ENCODE data around the gene SULT1A1. TPM values are rescaled to one million over a fixed set of nuclear protein-coding genes. Genes with fewer than 3 reads are reported as not detected.
"Not testable (repeated sequence)": the region's sequence is repeated elsewhere in the genome, so short reads cannot be mapped to it uniquely, and the experiment has no call there.

SULT1A1 gene
- total RNA-seq, result 5.0 and 6.3 TPM in 2 replicates

DNA sequence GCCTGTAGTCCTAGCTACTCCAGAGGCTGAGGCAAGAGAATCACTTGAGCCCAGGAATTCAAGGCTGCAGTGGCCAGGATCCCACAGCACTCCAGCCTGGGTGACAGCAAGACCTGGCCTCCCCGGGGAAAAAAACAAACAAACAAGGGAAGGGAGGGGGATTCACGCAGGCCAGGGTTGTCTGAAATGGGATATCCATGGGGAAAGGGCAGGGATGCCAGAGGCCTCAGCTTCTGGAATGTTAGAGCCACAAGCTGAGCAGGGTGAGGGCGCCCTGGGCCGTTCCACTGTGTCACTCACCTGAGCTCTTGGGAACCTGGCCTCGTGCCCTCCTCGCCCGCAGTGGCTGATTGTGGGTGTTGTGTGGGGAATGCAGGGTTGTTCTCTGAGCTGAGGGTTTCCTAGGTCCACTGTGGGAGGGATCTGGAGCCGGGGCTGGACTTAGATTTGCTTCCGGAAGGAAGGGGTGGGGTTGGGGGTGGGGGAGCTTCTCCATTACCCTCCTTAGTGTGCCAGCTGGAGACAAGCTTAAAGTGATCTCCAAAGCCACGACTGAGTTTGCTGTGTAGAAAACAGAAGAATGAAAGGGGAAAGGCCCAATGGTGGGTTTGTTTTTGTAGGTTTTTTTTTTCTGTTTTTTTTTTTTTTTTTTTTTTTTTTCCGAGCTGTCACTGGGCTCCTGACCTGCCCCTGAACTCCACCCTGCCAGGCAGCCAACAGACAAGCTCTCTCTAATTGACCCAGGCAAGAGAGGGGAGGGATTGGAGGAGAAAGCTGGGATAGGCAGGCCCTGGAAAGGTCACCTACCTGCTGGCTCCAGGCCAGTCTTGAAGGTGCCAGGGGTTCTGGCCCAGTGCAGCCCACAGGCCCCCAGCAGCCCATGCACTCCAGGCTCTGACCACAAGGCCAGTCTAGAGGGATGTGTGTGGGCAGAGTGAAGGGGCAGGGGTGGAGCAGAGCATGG is at the start of gene SULT1A1:
TSS of gene SULT1A1 (minus strand) at position 414 of the 964 bp plus-strand sequence. CDS start 1,189 bp downstream, outside the sequence.
- DNase-seq (ENCODE audit: low read depth), result peak; percentile 29

DNA sequence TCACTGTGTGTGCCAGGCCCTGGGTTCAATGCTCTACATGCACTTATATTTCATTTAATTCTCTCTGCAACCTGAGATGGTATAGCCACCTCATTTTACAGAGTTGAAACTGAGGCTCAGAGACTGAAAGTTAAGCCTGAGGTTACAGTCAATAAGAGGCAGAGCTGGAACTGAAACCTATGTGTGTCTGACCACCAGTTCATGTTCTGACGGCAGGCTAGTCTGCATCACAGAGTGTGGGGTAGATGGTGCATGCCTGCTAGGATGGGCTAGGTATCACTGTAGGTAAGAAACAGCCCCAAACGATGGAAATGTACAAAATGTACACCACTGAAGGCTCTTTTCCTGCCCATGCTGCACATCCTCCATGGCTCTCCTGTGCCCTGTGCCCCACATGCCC is 30.1 kb upstream of the SULT1A1 start:
- not testable (repeated sequence) for FAIRE-seq; DNase-seq (ENCODE audit: low read depth); H3K36me3 ChIP-seq (ENCODE audit: control insufficient read depth, insufficient read depth, low read length); H3K4me3 ChIP-seq (ENCODE audit: low read depth, low read length); H3K27me3 ChIP-seq (ENCODE audit: control insufficient read depth, insufficient read depth, low read length)

More for the DNA sequence above, at the start of gene SULT1A1:
- peaks cover 2% of the 10 kb centered on the region for H3K36me3 ChIP-seq (ENCODE audit: control insufficient read depth, insufficient read depth, low read length)
- TF ChIP-seq, protein P1, sequence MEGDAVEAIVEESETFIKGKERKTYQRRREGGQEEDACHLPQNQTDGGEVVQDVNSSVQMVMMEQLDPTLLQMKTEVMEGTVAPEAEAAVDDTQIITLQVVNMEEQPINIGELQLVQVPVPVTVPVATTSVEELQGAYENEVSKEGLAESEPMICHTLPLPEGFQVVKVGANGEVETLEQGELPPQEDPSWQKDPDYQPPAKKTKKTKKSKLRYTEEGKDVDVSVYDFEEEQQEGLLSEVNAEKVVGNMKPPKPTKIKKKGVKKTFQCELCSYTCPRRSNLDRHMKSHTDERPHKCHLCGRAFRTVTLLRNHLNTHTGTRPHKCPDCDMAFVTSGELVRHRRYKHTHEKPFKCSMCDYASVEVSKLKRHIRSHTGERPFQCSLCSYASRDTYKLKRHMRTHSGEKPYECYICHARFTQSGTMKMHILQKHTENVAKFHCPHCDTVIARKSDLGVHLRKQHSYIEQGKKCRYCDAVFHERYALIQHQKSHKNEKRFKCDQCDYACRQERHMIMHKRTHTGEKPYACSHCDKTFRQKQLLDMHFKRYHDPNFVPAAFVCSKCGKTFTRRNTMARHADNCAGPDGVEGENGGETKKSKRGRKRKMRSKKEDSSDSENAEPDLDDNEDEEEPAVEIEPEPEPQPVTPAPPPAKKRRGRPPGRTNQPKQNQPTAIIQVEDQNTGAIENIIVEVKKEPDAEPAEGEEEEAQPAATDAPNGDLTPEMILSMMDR (IDR thresholded peaks at IDR 0.05; ENCODE audit: insufficient read depth, low read length, severe bottlenecking), result no peak
- no peaks in the 10 kb centered on the region for H3K27me3 ChIP-seq (ENCODE audit: control insufficient read depth, insufficient read depth, low read length)
- H3K4me3 ChIP-seq (ENCODE audit: low read depth, low read length), result peak within 1 kb of the TSS; percentile 1
- no peak for FAIRE-seq

DNA sequence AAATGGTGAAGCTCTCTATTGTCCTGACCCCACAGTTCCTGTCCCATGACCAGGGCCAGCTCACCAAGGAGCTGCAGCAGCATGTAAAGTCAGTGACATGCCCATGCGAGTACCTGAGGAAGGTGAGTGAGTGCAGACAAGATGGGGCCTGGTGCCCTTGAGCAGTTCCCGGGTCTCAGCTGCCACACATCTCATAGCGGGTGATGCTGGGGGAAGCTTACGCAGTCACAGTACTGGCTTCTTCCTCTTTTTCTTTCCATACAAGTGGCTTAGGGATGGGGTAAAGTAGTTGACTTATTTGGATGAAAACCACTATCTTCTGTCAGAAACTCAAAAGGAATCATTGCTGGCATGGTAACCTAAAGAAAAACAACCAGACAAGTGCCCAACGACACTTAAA is 28.5 kb upstream of the SULT1A1 start:
- DNase-seq (ENCODE audit: low read depth), result peak; percentile 83
- not testable (repeated sequence) for H3K27me3 ChIP-seq (ENCODE audit: control insufficient read depth, insufficient read depth, low read length); H3K4me3 ChIP-seq (ENCODE audit: low read depth, low read length); H3K36me3 ChIP-seq (ENCODE audit: control insufficient read depth, insufficient read depth, low read length); FAIRE-seq

DNA sequence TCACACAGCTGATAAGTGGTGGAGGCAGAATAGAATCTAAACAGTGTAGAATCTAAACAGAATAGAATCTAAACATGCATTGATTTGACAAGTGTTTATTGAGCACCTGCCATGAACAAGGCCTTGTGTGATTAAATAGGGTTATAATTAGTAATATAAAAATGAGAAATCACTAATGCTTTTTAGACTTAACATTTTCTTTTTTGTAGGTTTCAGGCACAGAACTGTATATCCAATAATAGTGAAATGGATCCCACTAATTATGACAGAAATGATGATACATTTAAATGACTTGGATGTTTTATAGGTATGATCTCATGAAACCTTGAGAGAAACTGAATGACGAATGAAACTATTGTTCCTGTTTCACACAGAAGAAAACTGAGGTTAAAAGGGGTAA is 27.9 kb upstream of the SULT1A1 start, which contains the start of gene NPIPB8:
TSS of gene NPIPB8 (plus strand) at position 301 of the 400 bp plus-strand sequence. CDS start 296 bp downstream, outside the sequence.
- H3K4me3 ChIP-seq (ENCODE audit: low read depth, low read length); FAIRE-seq; DNase-seq (ENCODE audit: low read depth); H3K27me3 ChIP-seq (ENCODE audit: control insufficient read depth, insufficient read depth, low read length); H3K36me3 ChIP-seq (ENCODE audit: control insufficient read depth, insufficient read depth, low read length): not testable (repeated sequence)

DNA sequence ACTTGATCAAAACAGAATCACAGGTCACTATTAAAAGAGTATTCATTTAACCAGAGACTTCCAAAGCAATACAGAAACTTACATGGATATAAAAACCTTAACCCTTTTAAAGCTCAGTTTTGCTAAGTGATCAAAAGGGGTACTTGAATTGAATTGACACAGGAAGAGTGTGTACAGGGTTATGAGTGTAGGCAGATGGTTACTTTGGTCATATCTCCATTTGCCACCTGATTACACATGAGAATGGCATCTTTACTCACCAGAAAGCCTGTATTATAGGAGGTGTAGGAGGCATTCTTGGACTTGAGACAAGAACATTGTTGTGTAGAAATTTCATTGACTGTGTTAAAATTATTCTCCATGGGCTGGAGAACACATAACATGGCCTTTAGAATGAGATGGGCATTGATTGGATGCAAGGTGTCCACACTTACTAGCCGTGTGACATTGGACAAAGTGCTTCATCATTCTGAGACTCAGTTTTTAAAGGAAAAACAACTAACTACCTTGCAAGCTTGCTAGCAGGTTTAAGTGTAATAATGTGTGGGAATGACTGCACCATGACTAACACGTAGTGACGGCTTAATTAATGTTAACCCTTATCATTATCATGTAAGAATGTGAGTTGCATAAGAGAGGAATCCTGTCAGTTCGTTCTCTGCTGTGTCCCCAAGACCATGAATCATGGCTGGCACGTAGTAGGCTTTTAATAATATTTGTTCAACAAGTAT is 26.4 kb upstream of the SULT1A1 start:
- peak; percentile 97 for DNase-seq (ENCODE audit: low read depth)
- not testable (repeated sequence) for H3K27me3 ChIP-seq (ENCODE audit: control insufficient read depth, insufficient read depth, low read length); FAIRE-seq; H3K4me3 ChIP-seq (ENCODE audit: low read depth, low read length); H3K36me3 ChIP-seq (ENCODE audit: control insufficient read depth, insufficient read depth, low read length)

DNA sequence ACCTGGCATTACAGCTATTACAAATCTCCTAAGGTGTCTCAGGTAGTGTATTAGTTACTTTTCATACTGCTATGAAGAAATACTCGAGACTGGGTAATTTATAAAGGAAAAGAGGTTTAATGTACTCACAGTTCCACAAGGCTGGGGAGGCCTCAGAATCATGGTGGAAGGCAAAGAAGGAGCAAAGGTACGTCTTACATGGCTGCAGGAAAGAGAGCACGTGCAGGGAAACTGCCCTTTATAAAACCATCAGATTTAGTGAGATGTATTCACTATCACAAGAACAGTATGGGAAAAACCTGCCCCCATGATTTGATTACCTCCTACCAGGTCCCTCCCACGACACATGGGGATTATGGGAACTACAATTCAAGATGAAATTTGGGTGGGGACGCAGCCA is 21.1 kb upstream of the SULT1A1 start:
- not testable (repeated sequence) for H3K36me3 ChIP-seq (ENCODE audit: control insufficient read depth, insufficient read depth, low read length); H3K27me3 ChIP-seq (ENCODE audit: control insufficient read depth, insufficient read depth, low read length); DNase-seq (ENCODE audit: low read depth); H3K4me3 ChIP-seq (ENCODE audit: low read depth, low read length); FAIRE-seq

DNA sequence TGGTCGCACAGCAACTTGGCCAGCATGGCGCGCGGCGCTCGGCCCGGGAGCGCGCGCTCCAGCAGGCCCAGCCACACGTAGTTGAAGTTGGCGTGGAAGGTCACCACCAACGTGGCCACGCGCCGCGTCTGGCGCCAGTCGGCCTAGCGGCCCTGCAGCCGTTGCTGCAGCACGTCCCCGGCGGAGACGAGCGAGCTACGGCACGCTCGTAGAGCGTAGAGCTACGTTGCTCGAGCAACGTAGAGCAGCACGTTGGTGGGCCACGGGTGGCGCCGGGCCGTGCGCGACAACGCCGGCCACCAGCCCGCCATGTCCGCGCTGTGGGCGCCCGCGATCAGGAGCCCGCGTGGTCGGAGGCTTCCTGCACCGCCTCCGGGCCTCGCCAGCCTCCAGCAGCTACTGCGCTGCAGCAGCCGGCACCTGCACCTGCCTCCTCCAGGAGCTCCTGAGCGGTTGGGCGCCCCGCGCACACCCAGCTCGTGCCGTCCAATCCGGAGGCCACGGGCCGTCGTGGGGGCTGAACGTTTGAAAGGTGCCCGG is 13.4 kb upstream of the SULT1A1 start:
- TF ChIP-seq, protein P1 (IDR thresholded peaks at IDR 0.05; ENCODE audit: insufficient read depth, low read length, severe bottlenecking), result no peak
- DNase-seq (ENCODE audit: low read depth), result peak; percentile 44
- Histone ChIP-seq H3K4me3 (ENCODE audit: low read depth, low read length) (peak overlapping the region; percentile 65), H3K27me3 (ENCODE audit: control insufficient read depth, insufficient read depth, low read length) (no peaks in the 10 kb centered on the region), H3K36me3 (ENCODE audit: control insufficient read depth, insufficient read depth, low read length) (no peaks in the 10 kb centered on the region)
- FAIRE-seq, result no peak

DNA sequence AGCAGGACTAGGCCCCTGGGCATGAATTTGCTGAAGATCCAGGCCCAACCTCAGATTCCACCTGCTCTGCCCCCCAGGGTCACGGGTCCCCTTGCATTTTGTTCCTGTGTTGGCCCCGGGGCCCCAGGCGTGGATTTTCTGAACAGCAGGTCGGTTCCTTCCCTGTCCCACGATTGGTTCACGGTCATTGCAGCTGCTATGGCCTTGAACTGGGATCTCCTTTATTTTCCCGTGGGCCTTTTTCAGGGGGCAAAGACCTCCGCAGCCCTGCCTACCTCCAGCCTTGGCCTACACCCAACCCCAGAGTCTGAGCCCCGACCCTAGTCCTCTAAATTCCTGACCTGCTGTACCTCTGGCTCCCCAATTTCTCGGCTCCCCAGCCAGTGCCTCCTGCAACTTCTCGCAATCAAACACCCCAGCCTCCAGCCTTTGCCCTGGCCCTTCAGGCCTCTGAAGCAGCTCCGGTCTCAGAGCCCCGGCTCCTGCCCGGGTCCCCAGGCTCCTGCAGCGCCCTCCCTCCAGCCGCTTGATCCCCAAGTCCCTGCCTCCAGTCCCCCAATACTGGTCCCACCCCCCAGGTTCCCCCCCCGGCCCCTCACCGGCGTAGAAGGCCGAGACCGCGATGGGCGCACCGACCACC is 12.8 kb upstream of the SULT1A1 start:
- not testable (repeated sequence) for H3K36me3 ChIP-seq (ENCODE audit: control insufficient read depth, insufficient read depth, low read length); DNase-seq (ENCODE audit: low read depth); FAIRE-seq; H3K27me3 ChIP-seq (ENCODE audit: control insufficient read depth, insufficient read depth, low read length)
- peak overlapping the region; percentile 65 for H3K4me3 ChIP-seq (ENCODE audit: low read depth, low read length)
